H1 (cell line): Measurements from ENCODE around the gene THPO. TPM values are rescaled to one million over a fixed set of nuclear protein-coding genes. Genes with fewer than 3 reads are reported as not detected.

Experiments
- CTCF ChIA-PET: fragments of 300-600 bp; sonication (Branson Sonifier 250); formaldehyde crosslinking; loops from one replicate; lab custom pipeline; 2021; ENCODE audit not compliant: partially characterized antibody; lab: Charles Lee
- POLR2A ChIA-PET: fragments of 300-600 bp; sonication (Branson Sonifier 250); formaldehyde crosslinking; loops from one replicate; lab custom pipeline; 2021; ENCODE audit warnings: inconsistent platforms; ENCODE audit not compliant: partially characterized antibody; lab: Charles Lee
- DNase-seq, 2 experiments: peaks; one replicate each; pipeline versions ENCODE4 v3.0.0 to v3.0.0-alpha.2; 2010 to 2022; ENCODE audit warnings: low spot score in 2 of 2, low read depth in 1 of 2, mixed read lengths in 1 of 2
- FAIRE-seq: peaks from 2 replicates; lab custom pipeline; 2011; peaks lifted over from hg19 to GRCh38; lab: Jason Lieb, UNC
- H2AFZ ChIP-seq: 2 replicates; pipeline ENCODE4 v1.8.1; 2012; ENCODE audit warnings: low read length, inconsistent platforms
- H2AK5ac ChIP-seq: 2 replicates; pipeline ENCODE4 v1.6.1; 2013; ENCODE audit warnings: low read depth, low read length
- H2BK120ac ChIP-seq: replicated peaks from 2 replicates; pipeline ENCODE3; 2013; ENCODE audit warnings: low read depth, low read length, inconsistent platforms
- H2BK12ac ChIP-seq: 2 replicates; pipeline ENCODE4 v1.6.1; 2013; ENCODE audit warnings: low read depth, low read length
- H2BK15ac ChIP-seq: 2 replicates; pipeline ENCODE4 v1.6.1; 2013; ENCODE audit warnings: low read length
- H2BK20ac ChIP-seq: 2 replicates; pipeline ENCODE4 v1.6.1; 2013; ENCODE audit warnings: low read length
- H2BK5ac ChIP-seq: 2 replicates; pipeline ENCODE4 v1.6.1; 2013; ENCODE audit warnings: low read depth, low read length
- H3K14ac ChIP-seq: 2 replicates; pipeline ENCODE4 v1.6.1; 2013; ENCODE audit warnings: inconsistent platforms; ENCODE audit not compliant: insufficient read length
- H3K18ac ChIP-seq: 2 replicates; pipeline ENCODE4 v1.6.1; 2013; ENCODE audit warnings: low read length; ENCODE audit errors: extremely low read depth
- H3K23ac ChIP-seq: 2 replicates; pipeline ENCODE4 v1.6.1; 2013; ENCODE audit warnings: inconsistent platforms; ENCODE audit not compliant: insufficient read length
- H3K23me2 ChIP-seq: 2 replicates; pipeline ENCODE4 v1.6.1; 2013; ENCODE audit warnings: low read depth, low read length
- H3K27ac ChIP-seq: 2 replicates; pipeline ENCODE4 v1.6.1; 2011; ENCODE audit warnings: low read depth, low read length, inconsistent platforms
- H3K27me3 ChIP-seq, 4 experiments: replicated peaks in 1 of 4; 1 replicate in 1 of 4; 2 replicates in 3 of 4; pipeline versions ENCODE4 v1.6.1 to v1.8.1; 2011 to 2013; ENCODE audit warnings: low read length in 3 of 4, mild to moderate bottlenecking in 3 of 4, inconsistent platforms in 2 of 4, mixed read lengths in 2 of 4, moderate library complexity in 1 of 4; ENCODE audit not compliant: control insufficient read depth in 3 of 4, insufficient read depth in 3 of 4; ENCODE audit errors: extremely low read depth in 1 of 4
- H3K36me3 ChIP-seq, 4 experiments: 2 replicates each; pipeline versions ENCODE4 v1.6.1 to v1.8.1; 2011 to 2013; ENCODE audit warnings: mild to moderate bottlenecking in 4 of 4, low read length in 3 of 4, moderate library complexity in 2 of 4, control low read depth in 1 of 4, inconsistent platforms in 1 of 4; ENCODE audit not compliant: insufficient read depth in 4 of 4, control insufficient read depth in 2 of 4
- H3K4ac ChIP-seq: replicated peaks from 2 replicates; pipeline ENCODE3; 2013; ENCODE audit warnings: low read length, low read depth, mixed read lengths, inconsistent platforms; ENCODE audit not compliant: insufficient read length
- H3K4me1 ChIP-seq, 4 experiments: replicated peaks in 1 of 4; 1 replicate in 1 of 4; 2 replicates in 3 of 4; pipeline versions ENCODE4 v1.6.1 to v1.8.1; 2011 to 2013; ENCODE audit warnings: low read length in 3 of 4, inconsistent platforms in 2 of 4, mixed read lengths in 1 of 4; ENCODE audit not compliant: insufficient read depth in 4 of 4, control insufficient read depth in 3 of 4
- H3K4me2 ChIP-seq, 2 experiments: 2 replicates each; pipeline versions ENCODE4 v1.6.1 to v1.8.1; 2011 to 2013; ENCODE audit warnings: low read depth in 2 of 2, low read length in 2 of 2, control low read depth in 1 of 2, inconsistent platforms in 1 of 2, mild to moderate bottlenecking in 1 of 2; ENCODE audit not compliant: insufficient read depth in 1 of 2
- H3K4me3 ChIP-seq, 4 experiments: fragments of 200-600, 300-600 bp in 1 of 4; sonication (generic), shearing (Covaris generic), sonication (Bioruptor Twin) in 1 of 4; 2 replicates each; pipeline versions ENCODE4 v1.5.1 to v1.8.1; 2011 to 2016; ENCODE audit warnings: low read length in 4 of 4, low read depth in 3 of 4, control low read depth in 2 of 4, inconsistent platforms in 2 of 4, mild to moderate bottlenecking in 2 of 4, mixed read lengths in 1 of 4, moderate library complexity in 1 of 4; ENCODE audit not compliant: insufficient read depth in 2 of 4; ENCODE audit errors: extremely low read depth in 1 of 4
- H3K56ac ChIP-seq: replicated peaks from 2 replicates; pipeline ENCODE3; 2013; ENCODE audit warnings: low read depth, mild to moderate bottlenecking, mixed read lengths, low read length, inconsistent platforms; ENCODE audit not compliant: insufficient read length
- H3K79me1 ChIP-seq: 2 replicates; pipeline ENCODE4 v1.6.1; 2013; ENCODE audit warnings: low read depth, low read length, control low read depth
- H3K79me2 ChIP-seq, 2 experiments: 2 replicates each; pipeline versions ENCODE4 v1.6.1 to v1.8.1; 2012 to 2013; ENCODE audit warnings: low read length in 2 of 2, mild to moderate bottlenecking in 2 of 2, inconsistent platforms in 1 of 2; ENCODE audit not compliant: insufficient read depth in 2 of 2, control insufficient read depth in 1 of 2
- H3K9ac ChIP-seq, 4 experiments: replicated peaks in 1 of 4; 1 replicate in 1 of 4; 2 replicates in 3 of 4; pipeline versions ENCODE4 v1.6.1 to v1.8.1; 2011 to 2013; ENCODE audit warnings: low read depth in 3 of 4, low read length in 3 of 4, control low read depth in 2 of 4, mild to moderate bottlenecking in 2 of 4, moderate library complexity in 2 of 4, inconsistent platforms in 1 of 4; ENCODE audit errors: extremely low read depth in 1 of 4
- H3K9me3 ChIP-seq, 2 experiments: 2 replicates each; pipeline versions ENCODE4 v1.6.1 to v1.8.1; 2012 to 2013; ENCODE audit warnings: mild to moderate bottlenecking in 2 of 2, moderate library complexity in 2 of 2, control low read depth in 1 of 2, inconsistent platforms in 1 of 2, low read depth in 1 of 2, low read length in 1 of 2, mixed read lengths in 1 of 2; ENCODE audit not compliant: insufficient read depth in 2 of 2
- H4K20me1 ChIP-seq, 2 experiments: replicated peaks in 1 of 2; 2 replicates each; pipeline versions ENCODE3 to v1.8.1; 2011 to 2013; ENCODE audit warnings: inconsistent platforms in 2 of 2, low read length in 2 of 2, mild to moderate bottlenecking in 1 of 2; ENCODE audit not compliant: insufficient read depth in 2 of 2, control insufficient read depth in 1 of 2
- H4K5ac ChIP-seq: 2 replicates; pipeline ENCODE4 v1.6.1; 2013; ENCODE audit warnings: low read length, low read depth, mixed read lengths, inconsistent platforms; ENCODE audit not compliant: insufficient read length
- H4K8ac ChIP-seq: 2 replicates; pipeline ENCODE4 v1.8.0; 2013; ENCODE audit warnings: mild to moderate bottlenecking, moderate library complexity, low read length, inconsistent platforms; ENCODE audit not compliant: insufficient read depth; ENCODE audit errors: extremely low read depth
- H4K91ac ChIP-seq: replicated peaks from 2 replicates; pipeline ENCODE3; 2013; ENCODE audit warnings: low read length, mixed read lengths, inconsistent platforms; ENCODE audit not compliant: insufficient read length
- GABPA ChIP-seq: IDR thresholded peaks from 2 replicates; pipeline ENCODE4 v1.6.1; 2011; ENCODE audit warnings: mild to moderate bottlenecking, low read length, moderate library complexity, borderline replicate concordance; ENCODE audit not compliant: insufficient read depth
- KDM5A ChIP-seq: fragments of 200-600 bp; IDR thresholded peaks from 2 replicates; pipeline ENCODE4 v1.7.1; 2012; ENCODE audit warnings: mild to moderate bottlenecking, low read length, inconsistent platforms, mixed read lengths
- NRF1 ChIP-seq: IDR thresholded peaks from 2 replicates; pipeline ENCODE4 v1.6.1; 2011; ENCODE audit warnings: mild to moderate bottlenecking, low read depth, low read length, improper control_type of control experiment
- RAD21 ChIP-seq, 2 experiments: IDR thresholded peaks in 1 of 2; conservative IDR thresholded peaks in 1 of 2; 2 replicates each; pipeline ENCODE4 v1.6.1; 2011; ENCODE audit warnings: low read depth in 2 of 2, low read length in 2 of 2, improper control_type of control experiment in 1 of 2, inconsistent platforms in 1 of 2, mild to moderate bottlenecking in 1 of 2, moderate library complexity in 1 of 2
- SP4 ChIP-seq: IDR thresholded peaks from 2 replicates; pipeline ENCODE4 v1.6.1; 2012; ENCODE audit warnings: low read length, inconsistent platforms
- SRF ChIP-seq: IDR thresholded peaks from 2 replicates; pipeline ENCODE4 v1.6.1; 2011; ENCODE audit warnings: mild to moderate bottlenecking, low read depth, low read length, moderate library complexity
- ZNF274 ChIP-seq: IDR thresholded peaks from 2 replicates; pipeline ENCODE4 v1.7.0; 2012; ENCODE audit warnings: low read length, borderline replicate concordance; ENCODE audit errors: extremely low read depth
- WGBS, 2 experiments: shearing (Covaris generic) in 1 of 2; methylation state at CpG; one replicate each; pipeline versions ENCODE4 v1.1.6 to v1.1.7; 2013 to 2015; ENCODE audit warnings: low lambda C conversion rate in 2 of 2, mixed read lengths in 2 of 2, inconsistent platforms in 1 of 2, low coverage in 1 of 2, missing lambda C conversion rate in 1 of 2; ENCODE audit not compliant: insufficient replicate concordance in 2 of 2, insufficient coverage in 1 of 2, insufficient read length in 1 of 2; ENCODE audit errors: extremely low coverage in 1 of 2, missing lambda C conversion rate in 1 of 2; 5-methylcytosine and 5-hydroxymethylcytosine counted together
- polyA plus RNA-seq, 7 experiments: library from polyadenylated mRNA; depleted of rRNA in 3 of 7; stranded (reverse) in 5 of 7; unstranded in 2 of 7; fragments of >200 nt in 5 of 7; fragments of 200-250 nt in 2 of 7; gene quantifications; 1 replicate in 5 of 7; 2 replicates in 1 of 7; 4 replicates in 1 of 7; pipeline versions ENCODE4 v1.2.1 to v1.2.3, GENCODE V29; 2011 to 2013; ENCODE audit warnings: missing spikeins in 2 of 7, mixed read lengths in 2 of 7
- total RNA-seq: library from RNA; stranded (reverse); fragmentation: NEBNext Ultra II Directional; extraction: Animal tissue kit (Norgen Biotek cat#: 25700); gene quantifications from 2 replicates; pipeline ENCODE4 v1.2.1, GENCODE V29; 2021
- TF ChIP-seq, protein P1 (sequence below): IDR thresholded peaks from 2 replicates; pipeline ENCODE4 v1.6.1; 2012; ENCODE audit warnings: low read length, inconsistent platforms

THPO gene
- total and polyA plus RNA-seq, 2 of the 8 experiments (the other 6 are each of a cell fraction or from before 2014, with no cell fraction given) = 0.82 to 1.2 TPM

DNA sequence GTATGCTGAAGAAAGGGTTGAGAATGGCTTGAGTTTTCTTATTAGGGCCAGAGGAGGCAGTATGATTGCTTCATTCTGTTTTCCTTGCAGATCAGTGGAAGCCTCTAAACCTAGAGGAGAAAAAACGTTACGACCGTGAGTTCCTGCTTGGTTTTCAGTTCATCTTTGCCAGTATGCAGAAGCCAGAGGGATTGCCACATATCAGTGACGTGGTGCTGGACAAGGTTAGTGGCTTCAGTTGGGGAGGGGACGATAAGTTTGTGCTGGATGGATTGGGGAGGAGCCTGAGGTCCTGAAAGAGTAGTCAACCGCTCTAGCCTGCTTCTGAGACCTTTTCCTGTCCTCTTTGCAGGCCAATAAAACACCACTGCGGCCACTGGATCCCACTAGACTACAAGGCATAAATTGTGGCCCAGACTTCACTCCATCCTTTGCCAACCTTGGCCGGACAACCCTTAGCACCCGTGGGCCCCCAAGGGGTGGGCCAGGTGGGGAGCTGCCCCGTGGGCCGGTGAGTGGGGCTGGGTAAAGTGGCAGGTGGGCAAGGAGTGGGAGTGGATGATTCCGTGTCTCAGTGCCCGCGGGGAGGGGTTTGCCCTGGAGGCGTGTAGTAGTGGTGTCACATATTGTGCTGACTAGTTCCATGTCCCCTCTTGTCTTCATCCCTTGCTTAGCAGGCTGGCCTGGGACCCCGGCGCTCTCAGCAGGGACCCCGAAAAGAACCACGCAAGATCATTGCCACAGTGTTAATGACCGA, 55.1 kb downstream of the THPO start:
- Histone ChIP-seq H4K5ac (no peak overlapping the region), H2AFZ (no peak overlapping the region), H2BK15ac (no peak overlapping the region), H3K4me3 (no peak overlapping the region), H2BK20ac (no peak overlapping the region), H4K20me1 (peaks cover 18 to 31% of the 10 kb centered on the region in 2 experiments), H3K4me2 (no peak overlapping the region), H3K18ac (no peak overlapping the region), H3K14ac (no peak overlapping the region), H3K23ac (no peak overlapping the region), H2BK5ac (no peak overlapping the region), H3K4ac (no peak overlapping the region), H2BK120ac (no peak overlapping the region), H3K9ac (no peak overlapping the region), H3K9me3 (no peaks in the 10 kb centered on the region), H3K79me2 (peaks cover 4 to 33% of the 10 kb centered on the region in 2 experiments; a peak in 3 of 4 replicates), H2BK12ac (no peak overlapping the region), H3K27me3 (no peaks in the 10 kb centered on the region), H3K27ac (no peak overlapping the region), H3K4me1 (no peaks in the 10 kb centered on the region; a peak in 4 of 7 replicates), H3K56ac (no peak overlapping the region), H3K23me2 (no peaks in the 10 kb centered on the region), H4K91ac (no peak overlapping the region), H3K36me3 (peaks cover 73 to 93% (median 87%) of the 10 kb centered on the region in 4 experiments), H2AK5ac (no peak overlapping the region), H4K8ac (no peak overlapping the region; the same call in none of the 2 replicates), H3K79me1 (peaks cover 8% of the 10 kb centered on the region; the same call in 1 of the 2 replicates)
- ChIA-PET CTCF (interaction anchor here (0.9 kb wide), 1 partner anchor 16 kb away, joined by 4 read pairs; no protein-coding TSS in a partner anchor), POLR2A (interaction anchor here (1.4 to 9.8 kb wide), 6 partner anchors 8 to 17 kb away, joined by 3 to 148 read pairs (median 11); partner anchors contain the start of genes EIF4G1 and FAM131A)
- WGBS, 2 experiments = 97% methylated on average over 19 of the region's 20 CpGs; no CpG with 5 or more reads in 1 of the 2 experiments
- FAIRE-seq = no peak
- no peak for TF ChIP-seq GABPA
- no peak for TF ChIP-seq NRF1
- TF ChIP-seq RAD21 (IDR thresholded peaks at IDR 0.05 in 1 of 2, conservative IDR thresholded peaks at IDR 0.05 in 1 of 2; ENCODE audit: low read depth in 2 of 2, low read length in 2 of 2) = no peak
- TF ChIP-seq ZNF274 = no peak
- TF ChIP-seq, protein P1, sequence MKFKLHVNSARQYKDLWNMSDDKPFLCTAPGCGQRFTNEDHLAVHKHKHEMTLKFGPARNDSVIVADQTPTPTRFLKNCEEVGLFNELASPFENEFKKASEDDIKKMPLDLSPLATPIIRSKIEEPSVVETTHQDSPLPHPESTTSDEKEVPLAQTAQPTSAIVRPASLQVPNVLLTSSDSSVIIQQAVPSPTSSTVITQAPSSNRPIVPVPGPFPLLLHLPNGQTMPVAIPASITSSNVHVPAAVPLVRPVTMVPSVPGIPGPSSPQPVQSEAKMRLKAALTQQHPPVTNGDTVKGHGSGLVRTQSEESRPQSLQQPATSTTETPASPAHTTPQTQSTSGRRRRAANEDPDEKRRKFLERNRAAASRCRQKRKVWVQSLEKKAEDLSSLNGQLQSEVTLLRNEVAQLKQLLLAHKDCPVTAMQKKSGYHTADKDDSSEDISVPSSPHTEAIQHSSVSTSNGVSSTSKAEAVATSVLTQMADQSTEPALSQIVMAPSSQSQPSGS = no peak
- TF ChIP-seq SRF = no peak
- no peak for TF ChIP-seq KDM5A
- TF ChIP-seq SP4 = no peak
- no peak for DNase-seq
